Measurements from ENCODE around the gene DHRS3. TPM values are rescaled to one million over a fixed set of nuclear protein-coding genes. Genes with fewer than 3 reads are reported as not detected.

The DHRS3 gene
- total RNA-seq, 2 donors from 2014 or later = 81.7 to 104 TPM

DNA sequence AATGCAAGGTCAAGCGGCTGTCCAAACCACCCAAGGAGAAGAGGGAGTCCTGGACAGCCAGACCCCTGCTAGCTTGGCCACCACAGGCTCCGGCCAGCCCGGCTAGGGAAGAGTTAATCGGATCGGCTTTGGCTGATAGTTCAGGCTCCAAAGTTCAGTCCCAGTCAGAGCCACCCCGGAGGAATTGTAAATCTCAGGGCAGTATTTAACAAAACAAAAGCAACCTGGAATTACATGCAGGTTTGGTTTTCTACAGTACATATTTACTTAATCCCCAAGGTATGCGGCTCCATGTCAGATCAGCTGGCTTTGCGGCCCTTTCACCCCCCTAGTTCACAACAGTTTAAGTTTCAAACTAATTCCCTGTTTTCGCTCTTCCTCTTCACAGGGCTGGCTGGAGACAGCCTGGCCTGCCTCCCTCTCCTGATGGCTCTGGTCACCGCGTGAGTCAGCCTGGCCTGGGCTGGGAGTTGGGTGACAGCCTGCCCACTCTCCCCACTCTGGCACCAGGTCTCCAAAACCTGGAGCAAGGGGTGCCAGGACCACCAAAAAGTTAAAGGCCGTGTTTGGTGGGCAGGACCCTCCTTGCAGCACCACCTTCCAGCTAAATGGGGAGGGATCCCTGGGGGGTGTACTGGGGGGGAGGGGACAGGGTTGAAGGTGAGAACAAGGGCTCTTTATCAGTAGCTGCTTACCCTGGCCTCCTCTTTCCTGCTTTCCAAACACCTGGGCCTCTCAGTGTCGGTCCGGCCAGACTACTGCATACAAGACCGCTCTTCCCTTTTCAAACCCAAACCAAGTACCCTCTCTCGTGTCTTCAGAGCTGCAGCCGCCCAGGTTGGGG is 1.9 kb downstream of the DHRS3 start:
- no peaks in the 10 kb centered on the region for H3K27me3 ChIP-seq
- peaks cover 0 to 3% of the 10 kb centered on the region in 2 donors for H3K36me3 ChIP-seq (replicated peaks in 1 of 2; ENCODE audit: insufficient read depth in 1 of 2, low read depth in 2 of 2)
- H3K4me1 ChIP-seq = peaks cover 65% of the 10 kb centered on the region
- no peaks in the 10 kb centered on the region for H3K9me3 ChIP-seq
- 3 to 6% methylated on average over 16 to 17 of the region's 17 CpGs for WGBS, 2 donors
- ATAC-seq = peak; percentile 50
- H3K4me3 ChIP-seq = peak overlapping the region; percentile 43 to 80
- TF ChIP-seq, protein P1, sequence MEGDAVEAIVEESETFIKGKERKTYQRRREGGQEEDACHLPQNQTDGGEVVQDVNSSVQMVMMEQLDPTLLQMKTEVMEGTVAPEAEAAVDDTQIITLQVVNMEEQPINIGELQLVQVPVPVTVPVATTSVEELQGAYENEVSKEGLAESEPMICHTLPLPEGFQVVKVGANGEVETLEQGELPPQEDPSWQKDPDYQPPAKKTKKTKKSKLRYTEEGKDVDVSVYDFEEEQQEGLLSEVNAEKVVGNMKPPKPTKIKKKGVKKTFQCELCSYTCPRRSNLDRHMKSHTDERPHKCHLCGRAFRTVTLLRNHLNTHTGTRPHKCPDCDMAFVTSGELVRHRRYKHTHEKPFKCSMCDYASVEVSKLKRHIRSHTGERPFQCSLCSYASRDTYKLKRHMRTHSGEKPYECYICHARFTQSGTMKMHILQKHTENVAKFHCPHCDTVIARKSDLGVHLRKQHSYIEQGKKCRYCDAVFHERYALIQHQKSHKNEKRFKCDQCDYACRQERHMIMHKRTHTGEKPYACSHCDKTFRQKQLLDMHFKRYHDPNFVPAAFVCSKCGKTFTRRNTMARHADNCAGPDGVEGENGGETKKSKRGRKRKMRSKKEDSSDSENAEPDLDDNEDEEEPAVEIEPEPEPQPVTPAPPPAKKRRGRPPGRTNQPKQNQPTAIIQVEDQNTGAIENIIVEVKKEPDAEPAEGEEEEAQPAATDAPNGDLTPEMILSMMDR (IDR thresholded peaks at IDR 0.05) = no peak
- peak; percentile 63 to 94 (median 93) for TF ChIP-seq POLR2A (IDR thresholded peaks at IDR 0.05)
- intact Hi-C loops (cut with DNase I) = no loop called here
- DNase-seq = peak; percentile 79 to 87 (median 83)
- H3K27ac ChIP-seq = peak overlapping the region; percentile 93 to 99 (median 98)

GRCh38 chr1:12615159-12615864 is 2.7 kb downstream of the DHRS3 start:
- peak overlapping the region; percentile 43 to 80 for H3K4me3 ChIP-seq
- peaks cover 68% of the 10 kb centered on the region for H3K4me1 ChIP-seq
- ATAC-seq (no peak), DNase-seq (peak in 1 of 4 donors; percentile 20)
- no peak for TF ChIP-seq POLR2A (IDR thresholded peaks at IDR 0.05)
- TF ChIP-seq, protein P1 (IDR thresholded peaks at IDR 0.05) = no peak
- H3K27me3 ChIP-seq = no peaks in the 10 kb centered on the region
- intact Hi-C loops (cut with DNase I) = no loop called here
- peak overlapping the region; percentile 93 to 99 (median 98) for H3K27ac ChIP-seq
- WGBS, 2 donors = 5 to 14% methylated on average over 9 to 12 of the region's 12 CpGs
- H3K9me3 ChIP-seq = no peaks in the 10 kb centered on the region
- H3K36me3 ChIP-seq (replicated peaks in 1 of 2; ENCODE audit: insufficient read depth in 1 of 2, low read depth in 2 of 2) = peaks cover 0 to 3% of the 10 kb centered on the region in 2 donors

GRCh38 chr1:12614402-12615158 is 3.4 kb downstream of the DHRS3 start:
- WGBS, 2 donors = 17 to 20% methylated on average over 6 to 7 of the region's 7 CpGs
- no peak for ATAC-seq
- H3K4me1 ChIP-seq = peaks cover 68% of the 10 kb centered on the region

GRCh38 chr1:12613180-12613579 is 4.8 kb downstream of the DHRS3 start:
- Histone ChIP-seq H3K27ac (peak overlapping the region; percentile 21 to 99 (median 95)), H3K27me3 (no peaks in the 10 kb centered on the region), H3K4me1 (peaks cover 66% of the 10 kb centered on the region), H3K36me3 (replicated peaks in 1 of 2; ENCODE audit: insufficient read depth in 1 of 2, low read depth in 2 of 2) (peaks cover 0 to 3% of the 10 kb centered on the region in 2 donors), H3K9me3 (no peaks in the 10 kb centered on the region), H3K4me3 (no peak overlapping the region)
- no peak for TF ChIP-seq POLR2A (IDR thresholded peaks at IDR 0.05)
- TF ChIP-seq, protein P1 (IDR thresholded peaks at IDR 0.05) = no peak
- WGBS, 2 donors = 68 to 84% methylated on average over 3 to 4 of the region's 4 CpGs
- DNase-seq (no peak), ATAC-seq (no peak)
- intact Hi-C loops (cut with DNase I) = no loop called here

More at GRCh38 chr1:12614402-12615158, 3.4 kb downstream of the DHRS3 start:
- no peak for TF ChIP-seq POLR2A (IDR thresholded peaks at IDR 0.05)
- TF ChIP-seq, protein P1 (IDR thresholded peaks at IDR 0.05) = peak in 1 of 7 experiments; percentile 2
- Histone ChIP-seq H3K27me3 (no peaks in the 10 kb centered on the region), H3K4me3 (peak overlapping the region; percentile 43 to 80), H3K36me3 (replicated peaks in 1 of 2; ENCODE audit: insufficient read depth in 1 of 2, low read depth in 2 of 2) (peaks cover 0 to 3% of the 10 kb centered on the region in 2 donors), H3K27ac (peak overlapping the region; percentile 93 to 99 (median 98)), H3K9me3 (no peaks in the 10 kb centered on the region)
- peak in 1 of 4 donors; percentile 38 for DNase-seq
- intact Hi-C loops (cut with DNase I) = no loop called here

All from body of pancreas (tissue), 4 donors.